Activated CD4-positive, CD25-positive, alpha-beta regulatory T cell treated with anti-CD3 and anti-CD28 coated beads, Interleukin-2, amount 50 U/mL, for 16 hours (primary cell): ENCODE results near the gene CHRM4.

Experiments used
- DNase-seq: peaks from one replicate; pipeline ENCODE4 v3.0.0-alpha.2; 2020; ENCODE audit warnings: low read depth, low spot score

CHRM4 gene

DNA sequence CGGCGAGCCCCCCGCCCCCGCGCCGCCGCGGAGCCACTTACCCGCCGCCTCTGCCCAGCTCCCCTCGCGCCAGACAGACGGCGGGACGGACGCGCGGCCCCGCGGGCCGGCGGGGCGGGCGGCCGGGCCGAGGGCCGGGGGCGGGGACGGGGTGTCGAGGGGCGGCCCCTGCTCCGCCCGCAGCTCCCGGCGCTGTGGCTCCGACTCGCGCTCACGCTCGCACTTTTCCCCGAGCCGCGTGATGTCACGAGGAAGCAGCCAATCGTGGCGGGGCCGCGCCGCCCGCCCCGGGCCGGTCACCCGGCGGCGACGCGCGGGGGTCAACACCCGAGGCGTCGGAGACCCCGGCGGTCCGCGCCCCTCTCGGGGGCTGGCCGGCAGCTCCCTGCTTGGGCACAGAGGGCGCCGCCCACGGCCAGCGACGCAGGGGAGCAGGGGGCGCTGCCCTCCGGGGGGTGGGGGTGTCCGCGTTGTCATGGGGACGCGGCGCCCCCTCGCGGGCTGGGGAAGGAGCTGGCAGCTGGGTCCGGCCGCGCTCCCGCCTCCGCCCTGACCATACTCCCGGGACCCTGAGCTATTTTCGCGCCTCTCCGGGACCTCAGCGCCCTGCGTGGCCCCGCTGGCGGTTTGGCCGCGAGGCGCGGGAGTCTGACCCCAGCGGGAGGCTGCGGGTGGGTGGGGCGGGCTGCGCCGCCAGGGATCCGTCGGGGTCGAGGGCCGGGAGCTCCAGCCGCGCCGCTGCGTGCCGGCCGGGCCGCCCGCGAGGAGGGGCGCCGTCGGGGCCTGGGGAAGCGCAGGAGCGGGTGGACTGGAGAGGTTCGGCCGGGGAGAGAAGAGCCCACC is at the start of gene CHRM4:
CHRM4 (minus strand) TSS at position 199 of the 843 bp plus-strand sequence. CDS start 5,219 bp downstream, outside the sequence.
- DNase-seq: no peak

DNA sequence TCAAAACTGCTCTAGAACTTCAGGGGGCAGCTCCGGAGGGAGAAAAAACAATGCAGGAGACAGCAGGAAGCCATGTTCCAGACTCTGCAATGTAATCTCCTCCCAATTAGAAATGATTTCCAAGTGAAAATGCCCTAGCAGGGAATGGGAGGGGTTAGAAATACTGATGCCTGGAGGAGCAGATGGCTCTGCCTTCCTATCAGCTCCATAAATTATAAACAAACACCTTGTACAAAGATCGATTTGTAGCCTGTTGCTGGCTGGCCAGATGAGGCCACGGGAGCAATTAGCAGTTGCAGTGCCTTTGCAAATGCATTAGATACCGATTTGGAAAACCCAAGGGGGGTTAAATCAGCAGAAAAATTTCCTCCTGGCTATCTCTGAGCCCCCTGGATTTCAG is 46.6 kb upstream of the CHRM4 start:
- DNase-seq: no peak

DNA sequence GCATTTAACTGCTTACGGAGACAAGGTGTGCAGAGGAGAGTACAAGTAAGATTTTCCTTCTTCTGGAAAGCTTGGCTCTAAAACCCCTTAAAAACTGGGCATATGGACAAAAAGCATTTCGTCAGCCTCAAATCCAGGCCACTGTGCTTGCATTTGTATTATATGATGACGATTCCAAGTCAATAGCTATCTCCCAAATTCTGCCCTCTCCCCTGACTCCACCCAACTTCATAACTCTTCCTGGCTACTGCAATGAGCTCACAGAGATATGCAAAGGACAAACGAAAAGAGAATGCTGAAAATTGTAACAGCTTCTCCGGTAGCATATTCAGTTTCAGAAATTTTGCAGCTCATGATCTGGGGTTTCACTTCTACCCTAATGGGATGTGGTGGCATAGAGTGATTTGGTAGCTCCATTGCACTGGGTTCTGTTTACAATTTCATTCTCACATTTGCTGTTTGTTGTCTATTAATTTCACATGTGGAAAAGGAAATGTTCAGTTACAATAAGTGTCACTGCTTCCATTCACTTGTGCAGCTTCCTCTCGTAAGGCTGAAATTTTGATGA is 45.6 kb upstream of the CHRM4 start:
- DNase-seq: no peak

DNA sequence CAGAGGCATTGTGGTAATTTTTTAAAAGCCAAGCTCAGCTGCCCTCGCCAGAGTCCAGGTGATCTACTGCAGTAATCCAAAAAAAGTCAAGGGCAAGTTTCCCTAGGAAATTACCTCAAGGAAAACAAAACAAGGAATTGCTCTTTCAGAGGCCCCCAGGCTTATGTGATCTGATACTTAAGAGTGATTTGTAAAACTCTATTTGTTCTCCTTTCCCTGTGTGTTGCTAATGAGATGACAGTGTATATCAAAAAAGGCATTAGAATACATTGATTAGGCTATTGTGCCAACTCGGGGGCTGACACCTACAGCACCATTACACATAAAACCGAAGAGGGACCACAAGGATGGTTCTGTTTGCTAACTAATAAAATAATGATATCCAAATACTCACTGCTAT is 44.5 kb upstream of the CHRM4 start:
- no peak for DNase-seq

DNA sequence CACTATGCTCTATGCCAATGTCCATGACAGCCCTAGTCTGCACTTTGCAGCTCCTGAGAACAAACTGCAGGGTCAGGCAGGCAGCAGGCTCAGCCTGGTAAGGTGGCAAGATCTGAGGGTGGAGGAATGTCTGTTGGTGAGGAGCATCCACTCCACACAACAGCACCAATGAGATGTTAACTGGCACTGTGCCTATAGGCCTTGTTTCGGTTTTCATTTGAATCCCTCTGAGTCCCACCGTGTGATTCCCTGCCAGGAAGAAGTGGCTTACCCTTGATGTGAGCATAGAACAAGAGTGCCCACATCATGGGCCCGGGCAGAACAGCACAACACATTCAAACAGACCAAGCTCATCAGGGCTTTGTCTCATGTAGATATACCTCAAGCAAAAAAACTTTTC is 44.1 kb upstream of the CHRM4 start:
- no peak for DNase-seq

DNA sequence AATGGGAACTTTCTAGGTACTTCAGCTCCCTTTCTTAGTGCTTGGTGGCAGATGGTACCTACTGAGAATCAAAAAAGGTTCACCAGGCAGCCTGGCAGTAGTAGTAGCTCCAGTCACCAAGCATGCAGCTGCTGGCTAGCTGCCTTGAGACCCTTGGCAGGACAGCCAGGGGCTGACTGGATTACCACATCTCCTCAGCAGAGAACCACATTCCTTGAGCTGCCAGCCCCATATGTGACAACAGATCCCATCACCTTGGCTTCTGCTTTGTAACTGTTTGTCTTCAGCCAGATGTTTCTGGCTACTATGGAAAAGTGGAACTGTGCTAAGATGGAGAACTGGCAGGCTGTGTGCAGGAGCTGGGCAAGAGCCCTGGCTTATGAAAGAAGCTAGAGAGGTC is 39.6 kb upstream of the CHRM4 start:
- DNase-seq: no peak

DNA sequence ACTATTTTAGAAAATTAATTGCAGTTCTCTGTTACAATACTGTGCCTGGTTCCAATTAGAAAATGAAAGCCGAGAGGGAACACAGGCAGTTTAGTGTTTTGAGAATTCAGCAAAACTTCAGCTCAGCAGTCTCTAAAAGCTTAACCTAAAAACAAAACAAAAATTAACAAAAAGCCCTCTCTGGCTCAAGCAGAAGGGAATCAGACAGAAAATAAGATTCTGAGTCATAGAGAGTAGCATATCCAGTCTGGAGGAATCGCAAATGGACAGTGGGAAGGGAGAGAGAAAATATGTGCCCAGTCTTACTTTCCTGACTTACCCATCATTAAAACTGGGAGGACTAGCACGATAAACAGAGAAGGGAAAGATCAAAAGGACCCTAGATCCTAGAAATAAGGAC is 38.1 kb upstream of the CHRM4 start:
- no peak for DNase-seq

DNA sequence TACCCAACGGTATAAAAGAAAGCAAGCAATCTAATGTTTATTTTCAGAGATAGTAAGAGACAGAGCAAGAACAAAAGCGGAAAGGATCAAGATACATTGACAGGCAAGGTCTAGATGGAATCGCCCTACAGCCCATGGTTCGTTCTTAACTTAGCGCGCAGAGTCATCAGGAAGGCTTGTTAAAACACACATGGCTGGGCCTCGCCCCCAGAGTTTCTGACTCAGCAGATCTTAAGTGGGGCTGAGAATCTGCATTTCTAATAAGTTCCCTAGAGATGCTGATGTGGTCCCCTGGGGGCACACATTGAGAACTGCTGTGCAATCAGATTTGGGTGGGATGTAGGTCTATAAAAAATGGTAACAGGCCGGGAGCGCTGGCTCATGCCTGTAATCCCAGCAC is 35.8 kb upstream of the CHRM4 start:
- DNase-seq: no peak

DNA sequence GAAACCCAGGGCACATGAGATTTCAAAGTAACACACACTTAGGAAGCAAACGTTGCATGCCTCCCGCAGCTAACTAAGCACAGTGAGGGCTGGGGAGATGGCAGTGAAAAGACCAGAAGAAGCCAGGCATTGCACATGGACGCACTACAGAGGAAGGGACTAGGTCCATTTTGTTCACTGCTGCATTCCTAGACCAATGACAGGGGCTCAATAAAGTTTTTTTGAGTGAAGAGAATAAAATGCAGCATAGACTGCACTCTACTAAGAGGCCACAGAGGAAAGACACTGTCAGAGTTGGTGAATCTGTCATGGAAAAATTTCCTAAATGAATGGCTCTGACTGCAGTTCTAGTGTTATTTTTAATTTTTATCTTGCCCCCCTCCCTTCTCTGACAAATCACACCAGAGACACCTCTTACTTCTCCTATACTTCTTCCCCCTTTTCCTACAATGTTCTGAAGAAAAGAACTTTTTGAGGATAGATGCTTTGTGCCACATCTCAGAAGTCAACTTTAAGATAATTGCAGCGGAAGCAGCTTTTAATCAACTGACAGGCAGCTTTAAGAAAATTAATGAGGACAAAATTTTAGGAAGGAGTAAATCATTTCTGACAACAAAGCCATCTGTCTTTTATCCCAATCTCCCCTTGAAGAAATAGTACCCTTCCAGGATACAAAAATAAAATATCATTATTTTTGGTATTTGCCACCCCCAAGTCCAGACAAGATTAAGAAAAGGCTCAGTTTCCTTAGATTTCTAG is 34.8 kb upstream of the CHRM4 start:
- DNase-seq: no peak

DNA sequence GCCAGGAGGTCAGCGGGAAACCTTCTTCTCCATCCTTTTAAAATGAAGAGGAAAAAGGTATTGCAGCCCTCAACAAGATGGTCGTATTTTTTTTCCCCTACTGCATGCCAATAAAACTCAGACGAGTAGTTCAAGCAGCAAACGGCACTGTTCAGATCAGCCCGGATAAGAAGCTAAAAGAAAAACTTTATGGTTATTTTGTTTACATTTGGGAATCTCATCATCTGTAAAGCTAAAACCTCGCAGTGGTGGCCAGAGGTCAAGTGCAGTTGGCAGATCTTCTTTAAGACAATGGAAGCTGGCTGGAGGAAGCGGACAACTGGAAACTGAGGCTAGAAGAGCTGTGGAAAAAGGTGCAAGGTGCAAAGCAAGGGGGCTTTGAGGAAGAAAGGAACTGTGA is 31.0 kb upstream of the CHRM4 start:
- DNase-seq: no peak

DNA sequence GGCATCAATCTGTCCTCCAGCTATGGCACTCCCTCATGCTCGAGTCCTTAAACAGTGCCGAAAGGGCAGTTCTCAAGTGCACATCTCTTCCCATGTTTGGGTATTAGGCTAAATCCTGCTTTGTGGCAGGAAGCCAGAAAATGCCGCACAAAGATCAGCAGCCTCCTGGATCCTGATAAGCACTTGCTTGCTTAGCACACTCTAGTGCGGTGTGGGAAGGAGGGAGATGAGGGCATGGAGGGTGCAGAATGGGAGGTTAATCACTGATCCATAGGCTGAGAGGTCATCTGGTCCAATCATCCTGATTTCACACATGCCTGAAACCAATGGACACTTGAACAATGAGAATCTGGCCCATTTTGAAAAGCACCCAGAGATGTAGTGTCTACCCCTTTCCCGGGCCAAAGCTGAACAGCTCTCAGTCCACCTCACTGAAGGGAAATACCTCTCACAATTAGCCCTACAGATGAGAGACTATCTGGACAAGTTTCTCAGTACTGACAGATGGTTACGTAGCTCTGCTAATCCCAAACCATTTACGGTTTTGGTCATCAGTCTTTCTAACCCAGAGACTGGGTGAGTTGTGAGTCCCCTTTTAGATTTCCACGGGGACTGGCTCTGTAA is 29.8 kb upstream of the CHRM4 start:
- no peak for DNase-seq

DNA sequence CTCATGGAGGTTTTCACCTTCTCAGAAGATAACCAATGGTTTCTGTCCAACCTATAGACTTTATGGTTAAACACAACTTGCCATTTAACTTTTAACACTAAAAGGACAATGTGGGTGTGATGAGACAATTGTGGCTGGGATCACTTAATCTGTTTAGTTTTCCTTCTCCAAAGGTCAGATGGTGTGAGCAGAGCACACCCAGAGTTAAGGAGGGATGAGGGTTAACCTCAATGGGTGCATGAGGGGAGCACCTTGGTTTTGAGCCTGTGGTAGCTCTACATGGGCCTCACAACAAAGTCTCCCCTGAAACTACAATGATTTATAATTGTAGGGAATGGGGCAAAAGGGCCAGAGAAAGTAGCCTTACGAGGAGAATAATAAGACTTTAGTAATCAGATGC is 28.9 kb upstream of the CHRM4 start:
- no peak for DNase-seq

DNA sequence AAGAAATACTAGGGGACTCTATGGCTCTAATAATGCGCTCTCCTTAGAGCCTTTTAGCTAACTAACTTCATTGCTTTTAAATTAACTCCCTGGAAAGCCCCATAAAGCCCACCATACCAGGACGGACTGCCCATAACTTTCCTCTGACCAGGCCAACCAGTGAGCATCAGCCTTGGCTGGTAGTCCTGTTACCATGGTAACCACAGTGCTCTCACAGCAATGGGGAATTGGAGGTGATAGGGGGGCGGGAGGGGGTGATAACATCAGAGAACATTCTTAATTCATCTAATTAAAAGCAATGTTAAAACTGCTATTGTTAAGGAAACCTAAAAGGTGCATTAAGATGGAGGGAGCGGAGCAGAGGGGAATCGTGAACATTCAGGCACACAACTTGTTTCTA is 27.2 kb upstream of the CHRM4 start:
- DNase-seq: no peak

DNA sequence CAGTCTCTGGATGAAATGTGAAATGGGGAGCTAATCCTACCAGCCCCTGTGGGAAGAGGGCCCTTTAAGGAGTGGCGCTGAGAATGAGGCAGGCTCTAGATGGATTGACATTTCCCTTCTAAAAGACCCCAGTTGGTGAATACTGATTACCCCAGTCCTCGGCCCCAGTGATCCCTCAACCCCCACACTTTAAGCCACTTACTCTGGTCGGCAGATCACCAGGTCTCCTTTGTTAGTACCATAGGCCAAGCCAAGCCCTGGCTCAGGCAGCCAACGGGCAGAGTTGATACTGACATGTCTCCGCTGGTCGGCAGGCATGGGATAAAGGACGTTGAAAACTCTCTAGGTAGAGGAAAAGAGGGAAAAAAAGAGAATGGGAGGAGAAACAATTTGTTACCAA is 26.1 kb upstream of the CHRM4 start:
- DNase-seq: no peak

DNA sequence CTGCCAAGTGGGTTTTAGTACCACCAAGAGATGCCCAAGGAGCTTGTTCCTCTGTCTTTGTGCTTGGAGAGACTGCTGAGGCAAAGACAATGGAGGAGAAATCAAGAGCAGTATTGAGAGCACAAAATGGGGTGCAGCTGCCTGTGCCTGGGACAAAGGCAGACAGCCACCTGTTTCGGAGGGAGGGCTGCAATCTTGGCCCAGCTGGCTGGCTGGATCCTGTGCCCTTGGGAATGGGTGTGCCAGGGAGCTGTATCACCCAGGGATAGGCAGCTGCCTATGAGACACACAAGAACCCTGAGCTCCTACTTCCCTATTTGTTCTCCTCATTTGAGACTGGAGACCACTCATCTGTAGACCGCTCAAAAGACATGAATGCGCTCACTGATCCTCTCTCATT is 23.3 kb upstream of the CHRM4 start:
- DNase-seq: no peak

DNA sequence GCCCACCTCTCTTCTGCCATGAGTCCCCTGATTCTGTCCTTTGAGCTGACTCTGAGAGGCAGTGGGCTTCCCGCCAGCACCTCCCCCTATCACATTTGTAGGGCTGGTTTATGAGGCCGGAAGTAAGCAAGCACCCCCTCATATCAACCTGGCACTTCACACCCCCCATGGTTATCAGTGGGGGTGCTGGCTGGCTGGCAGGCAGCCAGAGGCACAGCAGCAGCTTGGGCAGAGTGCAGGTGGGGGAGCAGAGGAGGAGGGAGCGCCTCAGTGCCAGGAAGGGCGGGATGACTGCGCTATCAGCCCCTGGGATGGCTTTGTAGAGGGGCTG is 22.9 kb upstream of the CHRM4 start:
- no peak for DNase-seq

DNA sequence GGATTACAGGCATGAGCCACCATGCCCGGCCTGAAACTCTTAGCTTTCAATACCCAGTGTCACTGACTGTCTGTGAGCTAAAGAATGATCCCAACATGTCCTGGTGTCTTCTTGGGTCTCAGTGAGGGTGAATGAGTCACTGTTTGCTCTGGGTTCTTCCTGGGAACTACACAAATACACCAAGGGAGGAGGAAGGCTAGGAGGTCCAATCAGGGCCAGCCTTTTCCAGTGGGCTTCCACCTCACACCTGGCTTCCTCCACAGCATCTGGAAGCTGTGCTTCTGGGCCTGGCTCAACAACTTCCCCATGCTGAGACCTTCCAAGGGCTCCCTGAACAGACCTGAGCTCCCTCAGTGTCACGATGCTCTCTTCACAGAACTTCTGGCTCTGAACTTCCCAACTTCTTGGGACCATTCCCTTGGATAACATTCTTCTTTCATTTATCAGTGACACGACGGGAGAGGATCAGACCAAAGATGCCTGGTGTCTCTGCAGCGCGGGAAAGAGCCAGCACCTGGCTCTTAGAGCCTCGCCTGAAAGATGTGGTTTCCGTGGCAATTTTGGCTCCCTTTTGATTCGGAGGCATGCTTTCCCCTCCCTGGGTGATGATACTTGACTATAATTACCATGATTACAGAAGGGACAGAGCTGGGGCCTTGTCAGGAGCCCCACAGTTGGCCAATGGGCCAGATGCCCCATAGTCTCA is 22.3 kb upstream of the CHRM4 start:
- no peak for DNase-seq

DNA sequence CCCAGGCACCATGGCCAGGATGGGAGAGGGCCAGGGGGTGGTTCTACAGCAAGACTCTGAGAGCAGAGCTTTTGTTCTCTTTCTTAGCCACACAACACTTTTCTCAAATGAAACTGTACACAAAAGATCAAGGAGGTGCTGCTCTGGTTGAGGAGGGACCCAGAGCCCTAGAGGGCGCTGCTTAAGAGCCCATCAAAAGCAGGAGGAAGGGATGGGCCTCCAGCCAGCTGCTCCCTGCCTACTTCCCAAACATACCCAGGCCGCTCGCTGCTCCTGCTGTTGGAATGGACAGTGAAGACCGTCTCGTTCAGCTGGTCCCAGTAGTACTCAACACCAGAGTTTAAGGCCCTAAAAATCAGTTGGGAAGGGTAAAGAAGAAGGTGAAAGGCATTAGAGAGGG is 18.4 kb upstream of the CHRM4 start:
- DNase-seq: no peak

DNA sequence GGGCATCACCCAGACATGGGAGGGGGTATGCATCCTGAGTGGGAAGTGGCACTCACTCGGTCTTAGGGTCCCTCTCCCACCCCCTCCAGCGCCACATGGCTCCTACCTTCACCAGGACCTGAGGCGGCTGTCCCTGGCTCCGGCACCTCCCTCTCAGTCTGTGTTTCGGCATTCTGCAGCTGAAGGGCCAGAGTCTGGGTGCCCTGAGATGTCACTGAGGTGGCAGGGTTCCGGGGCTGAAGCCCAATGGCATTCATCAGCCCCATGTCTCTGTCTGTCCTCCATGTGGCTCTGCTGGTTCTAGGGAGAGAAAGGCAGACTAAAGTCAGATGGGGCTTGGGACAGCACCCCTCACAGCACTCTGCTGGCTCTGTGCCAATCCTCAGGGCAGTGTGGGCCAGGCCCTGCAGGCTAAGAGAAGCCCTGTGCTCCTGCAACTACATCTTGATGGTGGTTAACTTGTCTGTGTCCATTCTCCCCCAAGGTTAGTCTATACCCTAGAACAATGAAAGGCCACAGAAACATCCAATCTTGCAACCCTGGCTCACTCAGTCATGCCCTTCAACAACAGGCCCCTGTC is 16.9 kb upstream of the CHRM4 start:
- DNase-seq: no peak

DNA sequence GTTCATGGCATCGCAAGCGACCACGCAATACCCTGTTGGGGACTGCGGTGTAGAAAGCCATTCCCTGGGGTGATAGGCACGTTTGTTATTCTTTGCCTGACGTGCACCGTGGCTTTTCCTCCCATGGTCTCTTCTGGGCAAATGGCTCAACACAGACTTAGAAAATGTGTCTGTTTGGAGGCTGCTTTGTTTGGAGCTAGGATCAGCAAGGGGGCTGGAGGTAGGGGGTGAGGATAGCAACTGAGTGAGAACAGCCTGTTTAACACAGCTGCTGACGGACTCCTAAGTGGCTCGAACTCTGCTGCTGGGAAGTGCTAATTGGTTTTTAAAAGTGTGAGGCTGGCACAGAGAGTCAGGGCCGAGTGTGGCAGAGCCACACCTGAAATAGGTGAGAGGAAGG is 16.1 kb upstream of the CHRM4 start:
- no peak for DNase-seq

DNA sequence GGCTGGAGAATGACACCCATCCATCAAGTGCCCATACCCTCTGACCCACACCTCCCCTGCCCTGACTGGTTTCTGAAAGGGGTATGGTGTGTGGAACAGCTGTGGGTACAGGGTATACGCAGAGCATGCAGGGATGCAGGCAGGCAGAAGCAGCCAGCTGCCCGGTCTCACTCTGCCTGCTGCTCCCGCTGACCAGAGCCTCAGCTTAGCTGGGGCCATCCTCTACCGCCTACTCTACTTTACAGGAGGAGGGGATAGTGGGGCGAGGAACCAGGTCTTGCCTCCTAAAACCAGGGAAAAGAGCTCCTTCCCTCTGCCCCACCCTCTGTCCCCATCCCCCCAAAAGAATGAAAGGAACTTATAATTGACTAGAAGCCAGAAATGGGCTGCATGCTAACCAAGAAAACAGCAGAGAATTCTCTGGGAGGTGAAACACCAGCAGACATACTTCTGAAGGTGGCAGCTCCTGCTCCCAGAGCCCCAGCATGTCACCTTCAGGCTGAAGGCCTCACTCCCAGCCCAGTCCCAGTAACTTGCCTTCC is 13.0 kb upstream of the CHRM4 start:
- no peak for DNase-seq
